A673 (cell line): ENCODE data around the gene IL17F.

Experiments
- CTCF ChIP-seq: fragments of 300-800, 200-600 bp; sonication (generic); conservative IDR thresholded peaks from 2 replicates; pipeline ENCODE4 v1.5.1; 2017; ENCODE audit warnings: low read depth, mild to moderate bottlenecking, antibody characterized with exemption, low read length, moderate library complexity, mixed read lengths
- EZH2 ChIP-seq: fragments of 200-600 bp; sonication (generic); IDR thresholded peaks from 2 replicates; pipeline ENCODE4 v1.6.1; 2017; ENCODE audit warnings: borderline replicate concordance, low read depth, mild to moderate bottlenecking, mixed read lengths, antibody characterized with exemption, low read length; ENCODE audit not compliant: poor library complexity, severe bottlenecking

DNA sequence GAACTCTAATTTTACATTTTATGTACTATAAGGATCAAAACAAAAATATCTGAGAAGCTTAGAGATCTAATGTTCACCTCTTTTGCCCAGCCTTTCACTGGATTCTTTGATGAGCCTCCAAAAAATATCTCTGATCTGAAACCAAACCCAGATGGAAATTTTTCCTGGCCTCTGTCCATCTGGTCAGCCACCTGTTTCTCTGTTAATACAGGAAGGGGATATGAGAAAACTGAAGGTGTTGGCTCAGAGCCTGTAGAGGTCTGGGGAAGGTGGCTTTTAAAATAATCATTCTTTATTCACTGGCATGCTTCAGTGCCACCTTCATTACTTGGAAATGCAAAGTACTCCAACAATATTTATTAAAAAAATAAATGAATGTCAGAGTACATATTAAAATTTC is 48.8 kb upstream of the IL17F start:
- TF ChIP-seq EZH2 (no peak), CTCF (no peak)
